Activated naive CD4-positive, alpha-beta T cell treated with Interleukin-2 at 50 U/mL for 16 hours (primary cell): ENCODE measurements around the gene SLC16A12.
"Not testable (repeated sequence)": the region's sequence is repeated elsewhere in the genome, so short reads cannot be mapped to it uniquely, and the experiment has no call there.

Experiments used
- DNase-seq: peaks from one replicate; pipeline ENCODE4 v3.0.0-alpha.2; 2020

The SLC16A12 gene

DNA sequence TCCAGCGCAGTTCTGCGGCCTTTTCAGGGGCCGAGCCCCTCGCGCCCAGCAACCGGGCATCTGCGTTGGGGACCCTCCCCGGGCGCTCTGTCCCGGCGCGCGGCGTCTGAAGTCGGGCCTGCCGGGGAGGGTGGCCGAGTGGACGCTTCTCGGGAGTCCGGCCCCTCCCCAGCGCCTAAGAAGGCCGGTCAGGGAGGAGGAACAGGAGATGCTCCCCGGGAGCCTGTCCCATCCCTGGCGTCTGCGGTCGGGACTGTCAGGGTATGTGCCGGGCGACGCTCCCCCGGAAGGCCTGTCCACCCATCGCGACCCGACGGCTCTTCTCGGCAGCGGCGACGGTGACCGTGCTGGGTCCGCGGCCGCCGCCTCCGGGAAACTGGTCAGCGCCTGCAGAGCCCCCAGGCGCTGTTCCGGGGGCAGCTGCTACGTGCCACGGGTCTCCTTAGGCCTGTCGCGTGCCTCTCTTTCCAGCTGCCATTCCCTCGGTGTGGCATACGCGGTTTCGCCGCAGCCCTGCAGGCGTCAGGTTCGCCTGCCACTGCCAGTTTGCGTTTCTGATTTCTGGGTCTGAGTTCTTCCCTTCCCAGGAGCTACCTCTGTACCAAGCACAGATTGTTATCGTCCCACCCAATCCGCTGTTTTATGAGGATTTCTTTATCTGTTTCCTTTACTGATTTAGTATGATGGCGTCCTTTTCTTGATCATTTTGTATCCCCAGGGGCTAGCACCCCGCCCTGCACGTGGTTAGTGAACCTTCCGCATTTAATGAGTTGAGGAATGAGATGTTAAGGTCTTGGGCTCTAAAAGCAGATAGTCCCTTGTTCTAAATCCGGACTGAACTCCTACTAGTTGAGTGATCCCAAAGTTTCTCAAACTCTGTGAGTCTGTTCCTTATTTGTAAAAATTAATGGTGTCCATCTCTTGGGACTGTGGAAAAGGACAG lies 120.2 kb downstream of the SLC16A12 start:
- peak; percentile 45 for DNase-seq

DNA sequence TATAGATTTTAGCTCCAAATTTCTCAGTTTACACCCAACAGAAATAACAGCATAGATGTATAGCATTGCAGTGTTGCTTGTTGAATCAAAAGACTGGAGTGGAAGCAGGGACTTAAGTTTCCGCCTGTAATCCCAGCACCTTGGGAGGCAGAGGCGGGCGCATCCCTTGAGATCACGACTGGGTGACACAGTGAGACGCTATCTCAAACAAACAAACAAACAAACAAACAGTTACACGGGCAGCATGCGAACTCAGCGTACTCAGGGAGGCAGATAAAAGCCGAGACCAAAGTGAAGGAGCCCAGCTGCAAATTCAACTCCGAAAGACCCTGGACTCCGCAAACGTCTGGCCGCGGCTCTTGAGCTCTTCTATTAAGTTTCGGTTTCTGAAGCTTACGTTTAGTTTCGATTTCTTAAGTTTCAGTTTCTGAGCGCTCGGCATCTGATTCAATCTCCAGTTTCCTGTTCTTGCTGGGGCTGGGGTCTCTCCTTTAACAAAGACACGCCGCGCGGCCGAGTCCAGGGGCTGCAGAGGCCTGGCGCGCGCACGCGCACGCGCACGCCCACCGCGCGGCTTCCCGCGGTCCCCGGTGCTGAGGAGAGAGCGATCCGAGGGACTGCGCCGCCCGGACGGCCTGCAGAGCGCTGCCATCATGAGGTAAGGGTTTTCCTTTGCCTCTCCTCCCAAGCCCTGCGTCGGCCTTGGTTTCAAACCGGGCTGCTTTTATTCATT lies 121.1 kb downstream of the SLC16A12 start, which contains the start of gene IFIT5:
TSS of gene IFIT5 (plus strand) at position 423 of the 733 bp plus-strand sequence. CDS start at position 654, 231 bp downstream.
- DNase-seq = peak; percentile 65

DNA sequence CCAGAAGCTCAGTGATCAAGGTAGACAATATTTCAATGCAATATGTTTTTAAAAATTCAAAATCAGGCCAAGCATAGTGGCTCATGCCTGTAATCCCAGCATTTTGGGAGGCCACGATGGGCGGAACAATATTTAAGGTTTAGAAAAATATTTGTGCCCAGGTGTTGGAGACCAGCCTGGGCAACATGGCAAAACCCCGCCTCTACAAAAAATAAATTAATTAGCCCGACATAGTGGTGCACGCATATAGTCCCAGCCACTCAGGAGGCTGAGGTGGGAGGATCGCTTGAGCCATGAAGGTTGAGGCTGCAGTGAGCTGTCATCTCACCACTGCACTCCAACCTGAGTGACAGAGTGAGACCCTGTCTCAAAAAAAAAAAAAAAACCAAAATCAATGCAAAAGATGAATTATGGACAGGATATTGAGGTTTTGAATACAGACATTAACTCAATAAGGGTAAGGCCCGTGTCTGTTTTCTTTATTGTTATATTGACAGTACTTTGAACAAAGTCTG lies 121.9 kb downstream of the SLC16A12 start:
- no peak for DNase-seq

DNA sequence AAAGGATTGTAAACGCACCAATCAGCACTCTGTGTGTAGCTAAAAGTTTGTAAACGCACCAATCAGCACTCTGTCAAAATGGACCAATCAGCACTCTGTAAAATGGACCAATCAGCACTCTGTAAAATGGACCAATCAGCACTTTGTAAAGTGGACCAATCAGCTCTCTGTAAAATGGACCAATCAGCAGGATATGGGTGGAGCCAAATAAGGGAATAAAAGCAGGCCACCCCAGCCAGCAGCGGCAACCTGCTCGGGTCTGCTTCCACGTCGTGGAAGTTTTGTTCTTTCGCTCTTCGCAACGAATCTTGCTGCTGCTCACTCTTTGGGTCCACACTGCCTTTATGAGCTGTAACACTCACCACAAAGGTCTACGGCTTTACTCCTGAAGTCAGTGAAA lies 123.1 kb downstream of the SLC16A12 start:
- DNase-seq = peak; percentile 14

DNA sequence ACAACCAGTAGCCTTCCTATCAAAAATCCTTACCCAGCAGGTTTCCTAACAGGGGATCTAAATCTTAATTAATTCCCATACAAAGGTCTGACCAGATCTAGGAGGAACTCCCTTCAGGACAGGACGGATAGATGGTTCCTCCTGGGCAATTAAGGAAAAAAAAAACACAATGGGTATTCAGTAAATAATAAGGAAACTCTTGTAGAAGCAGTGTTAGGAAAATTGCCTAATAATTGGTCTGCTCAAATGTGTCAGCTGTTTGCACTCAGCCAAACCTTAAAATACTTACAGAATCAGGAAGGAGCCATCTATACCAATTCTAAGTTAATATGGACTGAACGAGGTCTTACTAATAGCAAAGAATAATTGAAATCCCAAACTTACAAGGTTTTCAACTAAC lies 124.3 kb downstream of the SLC16A12 start:
- not testable (repeated sequence) for DNase-seq

DNA sequence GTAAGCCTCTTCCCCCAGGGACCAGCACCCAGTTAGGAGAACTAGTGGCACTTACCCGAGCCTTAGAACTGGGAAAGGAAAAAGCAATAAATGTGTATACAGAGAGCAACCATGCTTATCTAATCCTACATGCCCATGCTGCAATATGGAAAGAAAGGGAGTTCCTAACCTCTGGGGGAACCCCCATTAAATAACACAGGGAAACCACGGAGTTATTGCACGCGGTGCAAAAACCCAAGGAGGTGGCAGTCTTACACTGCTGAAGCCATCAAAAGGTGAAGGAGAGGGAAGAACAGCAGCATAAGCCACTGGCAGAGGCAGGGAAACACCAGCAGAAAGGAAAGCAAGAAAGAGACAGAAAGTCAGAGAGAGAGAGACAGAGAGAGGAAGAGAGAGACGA lies 124.8 kb downstream of the SLC16A12 start:
- not testable (repeated sequence) for DNase-seq

DNA sequence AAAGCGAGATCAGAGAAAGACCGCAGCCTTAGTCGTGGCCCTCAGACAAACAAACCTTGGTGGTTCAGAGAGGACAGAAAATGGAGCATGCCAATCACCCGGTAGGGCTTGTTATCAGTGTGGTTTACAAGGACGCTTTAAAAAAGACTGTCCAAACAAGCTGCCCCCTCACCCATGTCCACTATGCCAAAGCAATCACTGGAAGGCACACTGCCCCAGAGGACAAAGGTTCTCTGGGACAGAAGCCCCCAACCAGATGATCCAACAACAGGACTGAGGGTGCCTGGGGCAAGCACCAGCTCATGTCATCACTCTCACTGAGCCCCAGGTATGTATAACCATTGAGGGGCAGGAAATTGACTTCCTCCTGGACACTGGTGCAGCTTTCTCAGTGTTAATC lies 126.1 kb downstream of the SLC16A12 start:
- DNase-seq = not testable (repeated sequence)

DNA sequence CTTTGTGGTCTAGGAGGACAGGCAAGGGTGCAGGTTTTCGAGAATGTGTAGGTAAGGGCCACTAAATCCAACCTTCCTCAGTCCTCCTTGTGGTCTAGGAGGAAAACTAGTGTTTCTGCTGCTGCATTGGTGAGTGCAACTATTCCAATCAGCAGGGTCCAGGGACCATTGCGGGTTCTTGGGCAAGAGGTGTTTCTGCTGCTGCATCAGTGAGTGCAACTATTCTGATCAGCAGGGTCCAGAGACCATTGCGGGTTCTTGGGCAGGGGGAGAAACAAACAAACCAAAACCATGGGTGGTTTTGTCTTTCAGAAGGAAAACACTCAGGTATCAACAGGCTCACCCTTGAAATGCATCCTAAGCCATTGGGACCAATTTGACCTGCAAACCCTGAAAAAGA lies 127.6 kb downstream of the SLC16A12 start:
- not testable (repeated sequence) for DNase-seq

DNA sequence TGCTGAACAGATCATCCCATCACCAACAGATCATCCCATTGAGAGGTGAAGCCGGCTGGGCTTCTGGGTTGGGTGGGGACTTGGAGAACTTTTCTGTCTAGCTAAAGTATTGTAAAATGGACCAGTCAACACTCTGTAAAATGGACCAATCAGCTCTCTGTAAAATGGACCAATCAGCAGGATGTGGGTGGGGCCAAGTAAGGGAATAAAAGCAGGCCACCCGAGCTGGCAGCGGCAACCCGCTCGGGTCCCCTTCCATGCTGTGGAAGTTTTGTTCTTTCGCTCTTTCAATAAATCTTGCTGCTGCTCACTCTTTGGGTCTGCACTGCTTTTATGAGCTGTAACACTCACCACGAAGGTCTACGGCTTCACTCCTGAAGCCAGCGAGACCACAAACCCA lies 129.2 kb downstream of the SLC16A12 start:
- not testable (repeated sequence) for DNase-seq

DNA sequence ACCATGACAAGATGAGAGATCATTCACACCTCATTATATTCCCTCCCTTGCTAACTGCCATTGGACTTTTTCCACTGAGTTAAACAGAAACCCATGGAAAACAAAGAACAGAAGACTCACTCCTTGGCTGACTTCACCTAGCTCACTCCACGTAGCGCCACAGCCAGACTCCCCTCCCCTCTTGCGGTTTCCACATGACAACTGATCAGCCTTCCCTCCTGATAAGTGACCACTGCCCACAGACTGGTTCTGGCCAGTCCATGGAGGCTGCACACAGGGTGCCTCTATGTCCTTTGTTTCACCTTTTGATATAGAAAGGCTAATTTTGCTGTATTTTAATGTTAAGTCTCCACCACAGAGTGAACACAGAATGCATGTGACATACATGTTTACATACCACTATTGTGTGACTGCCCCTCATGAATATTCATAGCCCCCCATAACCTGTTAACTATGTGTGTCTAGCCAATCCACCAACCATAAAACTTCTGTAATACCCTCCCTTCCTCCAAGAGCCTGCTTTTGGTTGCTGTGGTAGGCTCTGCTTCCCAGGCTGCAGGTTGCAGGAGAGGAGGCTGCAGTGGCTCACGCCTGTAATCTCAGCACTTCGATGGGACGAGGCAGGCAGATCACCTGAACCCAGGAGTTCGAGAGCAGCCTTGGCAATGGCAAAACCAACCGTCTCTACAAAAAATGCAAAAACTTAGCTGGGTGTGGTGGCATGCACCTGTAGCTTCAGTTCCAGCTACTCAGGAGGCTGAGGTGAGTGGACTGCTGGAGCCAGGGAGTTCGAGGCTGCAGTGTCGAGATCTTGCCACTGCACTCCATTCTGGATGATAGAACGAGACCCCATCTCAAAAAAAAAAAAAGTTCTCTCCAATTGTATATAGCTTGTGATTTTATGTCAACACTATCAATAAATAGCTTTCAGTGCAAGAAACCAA lies 131.0 kb downstream of the SLC16A12 start:
- no peak for DNase-seq

DNA sequence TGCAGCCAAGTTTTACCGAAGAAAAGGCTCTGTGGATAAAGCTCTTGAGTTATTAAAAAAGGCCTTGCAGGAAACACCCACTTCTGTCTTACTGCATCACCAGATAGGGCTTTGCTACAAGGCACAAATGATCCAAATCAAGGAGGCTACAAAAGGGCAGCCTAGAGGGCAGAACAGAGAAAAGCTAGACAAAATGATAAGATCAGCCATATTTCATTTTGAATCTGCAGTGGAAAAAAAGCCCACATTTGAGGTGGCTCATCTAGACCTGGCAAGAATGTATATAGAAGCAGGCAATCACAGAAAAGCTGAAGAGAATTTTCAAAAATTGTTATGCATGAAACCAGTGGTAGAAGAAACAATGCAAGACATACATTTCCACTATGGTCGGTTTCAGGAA lies 132.4 kb downstream of the SLC16A12 start:
- DNase-seq = no peak

DNA sequence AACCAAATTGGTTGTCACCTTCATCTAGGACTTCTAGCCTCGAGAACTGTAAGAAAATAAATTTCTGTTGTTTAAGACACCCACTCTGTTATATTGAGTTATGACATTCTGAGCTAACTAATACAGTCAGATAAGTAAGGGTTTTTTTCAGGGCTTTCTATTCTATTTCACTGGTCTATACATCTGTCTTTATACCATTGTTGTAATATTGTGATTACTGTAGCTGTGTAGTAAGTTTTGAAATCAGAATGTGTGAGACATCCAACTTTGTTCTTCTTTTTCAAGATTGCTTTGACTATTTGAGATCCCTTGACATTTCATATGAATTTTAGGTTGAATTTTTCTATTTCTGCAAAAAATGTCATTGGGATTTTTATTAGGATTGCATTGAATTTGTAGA lies 135.4 kb downstream of the SLC16A12 start:
- no peak for DNase-seq

DNA sequence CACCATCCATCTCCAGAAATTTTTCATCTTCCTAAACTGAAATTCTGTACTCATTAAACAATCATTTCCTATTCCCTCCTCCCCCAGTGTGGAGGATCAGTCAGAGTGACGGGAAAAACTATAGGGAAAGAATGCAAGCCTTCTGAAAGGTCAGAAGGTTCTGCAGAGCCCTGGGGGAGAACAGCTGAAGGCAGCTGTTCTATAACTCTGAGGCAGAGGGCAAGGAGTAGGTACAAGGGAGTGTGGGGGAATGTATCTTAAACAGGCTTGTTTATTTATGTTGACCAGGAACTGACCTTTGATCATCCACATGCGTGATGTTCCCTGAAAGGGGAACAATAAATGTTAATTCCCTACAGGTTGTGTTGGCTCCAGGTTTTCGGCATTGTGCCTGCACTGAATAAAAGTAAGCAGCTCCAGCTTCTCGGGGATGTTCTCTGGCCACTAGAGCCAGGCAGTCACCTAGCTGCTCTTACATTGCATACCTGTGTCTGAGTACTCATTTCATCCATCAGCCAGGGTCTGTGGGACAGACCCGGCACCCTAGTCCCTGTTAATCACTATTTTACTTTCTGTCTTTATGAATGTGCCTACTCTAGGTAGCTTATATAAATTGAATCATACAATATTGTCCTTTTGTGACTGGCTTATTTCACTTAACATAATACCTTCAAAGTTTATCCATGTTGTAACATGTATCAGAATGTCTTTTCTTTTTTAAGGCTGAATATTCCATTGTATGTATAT lies 137.2 kb downstream of the SLC16A12 start:
- no peak for DNase-seq

DNA sequence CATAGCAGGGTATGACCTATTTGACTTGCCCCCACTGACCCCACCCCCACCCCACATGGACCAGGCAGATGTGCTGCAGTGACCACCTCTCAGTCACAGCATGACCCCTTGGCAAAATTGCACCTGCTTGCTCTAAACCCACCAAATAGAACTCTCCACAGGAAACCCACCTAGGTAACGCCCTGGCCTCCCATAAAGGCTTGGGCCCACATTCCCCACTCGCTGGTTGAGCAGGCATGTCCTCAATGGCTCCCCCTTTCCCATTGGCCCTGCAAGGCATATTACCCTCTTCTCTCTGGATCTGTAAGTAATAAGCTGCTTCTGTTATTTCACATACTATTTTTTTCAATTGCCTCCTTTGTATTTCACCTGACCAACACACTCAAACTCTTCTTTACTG lies 140.3 kb downstream of the SLC16A12 start:
- no peak for DNase-seq

DNA sequence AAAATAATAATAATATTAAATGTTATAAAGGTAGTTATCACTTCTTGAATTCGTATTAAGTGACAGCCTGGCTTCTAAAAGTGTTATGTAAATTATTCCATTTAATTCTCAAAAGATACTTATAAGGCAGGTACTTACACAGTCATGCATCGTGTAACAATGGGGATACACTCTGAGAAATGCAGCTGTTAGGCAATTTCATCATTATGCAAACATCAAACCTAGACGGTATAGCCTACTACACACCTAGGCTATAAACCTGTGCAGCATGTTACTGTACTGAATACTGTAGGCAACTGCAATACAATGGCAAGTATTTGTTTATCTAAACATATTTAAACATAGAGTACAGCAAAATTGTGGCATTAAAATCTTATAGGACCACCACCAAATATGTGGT lies 141.5 kb downstream of the SLC16A12 start:
- no peak for DNase-seq

DNA sequence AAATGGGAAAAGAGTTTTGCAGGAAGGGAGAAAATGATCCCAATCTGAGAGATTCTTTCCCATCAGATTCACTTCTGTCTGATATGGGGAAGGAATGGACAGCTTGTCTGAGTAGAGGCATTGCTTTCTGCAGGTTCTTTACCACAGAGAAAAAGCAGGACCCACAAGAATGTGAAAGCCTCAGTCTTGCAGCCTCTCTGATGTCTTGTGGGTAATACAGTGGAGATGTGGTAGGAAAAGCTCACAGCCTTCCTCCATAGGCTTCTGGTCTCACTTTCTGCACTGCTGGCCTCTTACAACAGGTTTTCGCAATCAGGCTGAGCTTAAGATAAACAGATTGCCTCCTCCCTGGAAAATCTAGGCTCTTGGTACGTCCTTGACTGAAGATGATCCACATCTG lies 142.4 kb downstream of the SLC16A12 start:
- no peak for DNase-seq

DNA sequence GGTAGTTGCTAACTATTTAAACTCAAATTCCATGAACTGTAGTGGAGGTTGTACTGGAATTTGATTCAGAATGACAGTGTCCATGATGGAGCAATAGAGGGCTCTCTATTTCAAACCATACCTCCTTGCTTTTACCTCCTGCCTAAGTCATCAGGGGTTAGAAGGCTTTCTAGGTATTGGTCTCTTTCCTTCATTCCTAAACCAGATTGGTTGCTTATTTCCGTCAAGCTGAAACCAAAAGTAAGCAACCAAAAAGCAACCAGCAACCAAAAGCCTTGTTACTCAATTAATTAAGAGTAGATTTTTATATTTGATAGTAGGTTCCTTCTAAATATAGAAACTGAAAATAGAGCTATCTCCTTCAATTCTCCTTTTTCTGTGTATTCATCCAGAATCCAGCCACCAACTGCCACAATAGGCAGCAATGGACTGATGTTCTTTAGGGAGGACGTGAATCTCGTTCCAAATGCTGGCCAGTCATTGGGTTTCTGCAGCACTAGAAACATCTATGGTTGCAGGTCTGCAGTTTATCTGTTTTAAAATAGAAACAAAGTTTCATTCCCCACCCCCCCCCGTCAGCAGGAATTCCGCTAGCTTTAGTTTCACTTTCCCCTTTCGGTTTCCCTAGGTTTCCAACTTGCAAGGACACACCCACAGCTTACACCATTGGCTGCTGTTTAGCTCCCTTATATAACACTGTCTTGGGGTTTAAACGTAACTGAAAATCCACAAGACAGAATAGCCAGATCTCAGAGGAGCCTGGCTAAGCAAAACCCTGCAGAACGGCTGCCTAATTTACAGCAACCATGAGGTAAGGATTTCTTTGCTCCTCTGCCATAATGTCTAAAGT lies 143.3 kb downstream of the SLC16A12 start, which contains the start of gene IFIT1:
TSS of gene IFIT1 (plus strand) at position 717 of the 850 bp plus-strand sequence. CDS start at position 807, 90 bp downstream.
- DNase-seq = peak; percentile 25

DNA sequence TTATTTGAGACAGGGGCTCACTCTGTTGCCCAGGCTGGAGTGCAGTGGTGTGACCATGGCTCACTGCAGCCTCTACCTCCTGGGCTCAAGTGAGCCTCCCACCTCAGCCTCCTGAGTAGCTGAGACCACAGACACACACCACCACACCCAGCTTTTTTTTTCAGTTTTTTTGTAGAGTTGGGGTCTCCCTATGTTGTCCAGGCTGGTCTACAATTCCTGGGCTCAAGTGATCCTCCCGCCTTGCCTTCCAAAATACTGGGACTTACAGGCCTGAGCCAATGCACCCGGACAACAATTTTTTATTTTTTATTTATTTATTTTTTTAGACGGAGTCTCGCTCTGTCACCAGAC lies 144.2 kb downstream of the SLC16A12 start:
- not testable (repeated sequence) for DNase-seq

DNA sequence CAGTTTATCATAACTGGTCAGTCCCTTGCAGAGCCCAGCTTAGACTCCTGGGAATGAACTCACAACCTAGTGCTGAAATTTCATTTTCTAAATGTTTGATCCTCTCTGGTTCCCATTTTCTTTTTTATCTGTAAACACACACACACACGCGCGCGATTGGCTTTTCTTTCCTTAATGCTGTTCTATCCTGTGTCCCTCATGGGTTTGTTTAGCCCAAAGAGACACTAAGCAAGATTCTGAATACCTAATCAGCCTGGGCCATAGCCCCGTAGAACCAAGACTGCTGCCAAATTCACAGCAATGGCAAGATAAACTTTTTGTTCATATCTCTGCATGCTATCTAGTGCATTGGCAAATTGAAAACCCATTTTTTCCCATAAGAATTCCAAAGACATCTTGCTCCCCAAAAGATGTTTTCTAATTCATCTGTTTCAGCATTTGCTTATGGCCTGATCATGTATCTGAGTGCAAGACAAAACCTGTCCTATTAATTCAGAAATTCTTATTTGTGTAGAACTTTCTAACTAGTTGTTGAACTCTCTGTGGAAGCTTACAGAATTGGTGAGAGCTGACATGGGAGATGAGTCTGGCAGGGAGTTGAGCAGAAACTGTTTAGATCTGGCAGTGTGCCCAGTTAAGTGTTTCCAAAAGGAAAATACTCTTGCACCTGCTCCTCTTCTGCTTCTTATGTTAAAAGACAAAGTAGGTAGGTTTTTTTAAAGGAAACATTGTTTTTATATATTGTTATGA lies 144.7 kb downstream of the SLC16A12 start:
- DNase-seq = no peak

DNA sequence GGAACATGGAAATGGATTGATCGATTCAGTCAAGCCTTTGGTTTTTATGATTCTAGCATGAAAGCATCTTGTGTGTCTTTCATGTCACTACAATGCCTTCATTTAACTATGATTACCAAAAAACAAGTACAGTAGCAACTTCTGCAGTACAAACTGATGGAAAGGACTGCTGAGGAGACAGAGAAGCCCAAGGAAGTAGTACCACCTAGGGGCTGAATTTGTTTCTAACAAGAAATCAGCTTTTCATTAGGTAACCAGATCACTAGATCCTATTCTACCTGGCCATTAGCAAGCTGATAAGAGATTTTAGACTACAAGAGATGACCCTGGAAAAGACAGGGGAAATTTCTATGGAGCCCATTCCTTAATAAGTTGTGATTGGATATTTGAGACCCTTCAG lies 146.1 kb downstream of the SLC16A12 start:
- DNase-seq = no peak
